Endothelial cell of umbilical vein (primary cell): ENCODE data around the gene AMH.

Source experiments
- CTCF ChIP-seq, 2 donors: IDR thresholded peaks; 1 replicate in 1 of 2; 2 replicates in 1 of 2; pipeline ENCODE4 v1.5.1; 2011; ENCODE audit warnings: low read length in 2 of 2, mild to moderate bottlenecking in 2 of 2, moderate library complexity in 2 of 2, control low read depth in 1 of 2, inconsistent platforms in 1 of 2, low read depth in 1 of 2; ENCODE audit not compliant: insufficient read depth in 1 of 2; ENCODE audit errors: extremely low read depth in 1 of 2
- EZH2 ChIP-seq: IDR thresholded peaks from 2 replicates; pipeline ENCODE4 v1.6.1; 2012; ENCODE audit warnings: borderline replicate concordance, low read depth, mild to moderate bottlenecking, moderate library complexity, low read length, inconsistent platforms; ENCODE audit not compliant: severe bottlenecking
- MAX ChIP-seq: IDR thresholded peaks from 2 replicates; pipeline ENCODE4 v1.6.1; 2011; ENCODE audit not compliant: insufficient read depth, insufficient read length
- MYC ChIP-seq: IDR thresholded peaks from one replicate; pipeline ENCODE4 v1.6.1; 2011; ENCODE audit warnings: mild to moderate bottlenecking, low read depth, low read length
- POLR2A ChIP-seq: IDR thresholded peaks from 2 replicates; pipeline ENCODE4 v1.6.1; 2012; ENCODE audit warnings: low read depth, mild to moderate bottlenecking, control low read depth, low read length
- POLR2AphosphoS5 ChIP-seq: IDR thresholded peaks from 2 replicates; pipeline ENCODE4 v1.6.1; 2012; ENCODE audit warnings: low read depth, mild to moderate bottlenecking, control low read depth, low read length, moderate library complexity; ENCODE audit not compliant: insufficient read depth

DNA sequence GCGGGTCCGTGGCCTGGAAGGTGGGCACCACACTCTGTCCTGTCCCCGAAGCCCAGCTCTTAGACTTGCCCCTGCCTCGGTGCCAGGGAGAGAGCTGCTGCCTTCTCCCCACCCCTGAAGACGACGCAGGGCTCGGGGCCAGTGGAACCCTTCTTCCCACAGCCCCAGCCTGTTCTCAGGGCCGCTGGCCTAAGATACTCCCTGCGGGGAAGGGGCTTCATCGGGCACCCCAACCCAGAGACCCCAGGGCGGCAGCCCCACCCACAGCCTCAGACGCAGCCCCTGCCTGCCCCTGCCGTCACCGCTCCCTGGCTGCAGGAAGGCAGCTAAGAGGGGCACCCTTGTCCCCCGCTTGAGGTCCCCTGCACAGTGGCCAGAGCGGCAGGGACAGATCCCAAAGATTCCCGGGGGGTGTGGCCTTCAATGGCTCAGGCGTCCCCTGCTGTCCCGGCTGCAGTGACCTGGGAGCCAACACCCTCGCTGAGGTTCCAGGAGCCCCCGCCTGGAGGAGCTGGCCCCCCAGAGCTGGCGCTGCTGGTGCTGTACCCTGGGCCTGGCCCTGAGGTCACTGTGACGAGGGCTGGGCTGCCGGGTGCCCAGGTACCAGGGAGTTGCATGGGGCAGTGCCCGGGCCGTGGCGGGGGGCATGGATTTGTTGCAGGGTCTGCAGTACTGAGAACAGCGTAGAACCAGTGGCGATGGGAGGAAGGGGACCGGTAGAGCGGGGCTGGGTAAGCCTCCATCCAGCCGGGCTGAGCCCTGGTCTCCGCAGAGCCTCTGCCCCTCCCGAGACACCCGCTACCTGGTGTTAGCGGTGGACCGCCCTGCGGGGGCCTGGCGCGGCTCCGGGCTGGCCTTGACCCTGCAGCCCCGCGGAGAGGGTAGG lies 1.0 kb downstream of the AMH start:
- TF ChIP-seq MYC (no peak), POLR2A (peak; percentile 3), CTCF (IDR thresholded peaks at IDR 0.05; ENCODE audit: extremely low read depth in 1 of 2, insufficient read depth in 1 of 2, low read depth in 1 of 2, low read length in 2 of 2) (no peak), POLR2AphosphoS5 (peak; percentile 18), EZH2 (no peak), MAX (no peak)
